ENCODE measurements around the gene COTL1. TPM values are rescaled to one million over a fixed set of nuclear protein-coding genes. Genes with fewer than 3 reads are reported as not detected.

COTL1 gene
- total and polyA plus RNA-seq, 5 experiments from 2014 or later = 99.1 to 512 (median 341) TPM

- Mint-ChIP-seq H3K36me3 (no peaks in the 10 kb centered on the region), H3K4me3 (peak overlapping the region in 1 of 10 donors; percentile 6), H3K4me1 (peaks cover 28 to 47% (median 40%) of the 10 kb centered on the region in 4 donors), H3K9me3 (no peaks in the 10 kb centered on the region), H3K27me3 (no peaks in the 10 kb centered on the region), H3K27ac (peak overlapping the region in 9 of 10 donors; percentile 4 to 82 (median 49))
- POLR2A ChIA-PET = interaction anchor here (0.7 to 3.6 kb wide), 6 partner anchors 31 to 61 kb away, joined by 3 to 12 read pairs (median 5); no protein-coding TSS in a partner anchor
- ATAC-seq (peak in 1 of 2 donors; percentile 21), DNase-seq (peak in 3 of 10 donors; percentile 18 to 44 (median 32))
These were observed 62.3 kb downstream of the COTL1 start for GRCh38 chr16:84555418-84556196.

GRCh38 chr16:84554627-84555328 is 63.1 kb downstream of the COTL1 start:
- peak overlapping the region in 6 of 10 donors; percentile 18 to 99 (median 78) for H3K4me3 Mint-ChIP-seq

DNA sequence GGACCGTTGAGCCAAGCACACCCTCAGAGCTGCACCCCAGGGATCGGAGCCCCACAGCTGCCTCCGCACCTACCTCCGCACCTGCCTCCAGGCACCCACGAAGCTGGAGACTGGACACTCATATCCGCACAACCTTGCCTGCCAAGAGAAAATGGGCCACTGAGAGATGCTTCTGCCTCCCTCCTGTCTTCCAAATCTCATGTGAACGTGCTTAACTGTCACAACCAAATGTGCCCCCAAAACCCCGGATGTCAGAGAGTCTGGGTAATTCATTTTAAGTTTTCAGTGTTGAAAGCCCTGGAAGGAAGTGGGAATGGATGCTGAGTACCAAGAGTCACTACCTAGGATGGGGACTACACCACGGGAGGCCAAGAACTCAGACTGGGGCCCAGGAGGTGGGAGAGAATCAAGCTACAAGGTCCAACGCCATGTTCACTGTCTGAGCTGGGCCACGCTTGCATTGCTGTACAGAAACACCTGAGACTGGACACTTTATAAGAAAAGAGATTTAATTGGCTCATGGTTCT is 63.9 kb downstream of the COTL1 start:
- DNase-seq (peak in 9 of 10 donors; percentile 29 to 85 (median 74)), ATAC-seq (peak; percentile 59 to 82)
- Mint-ChIP-seq H3K36me3 (peaks cover 0 to 1% (median 0%) of the 10 kb centered on the region in 3 donors), H3K9me3 (no peaks in the 10 kb centered on the region), H3K27ac (peak overlapping the region; percentile 85 to 98 (median 94)), H3K4me1 (peaks cover 41 to 60% (median 57%) of the 10 kb centered on the region in 4 donors), H3K4me3 (peak overlapping the region; percentile 82 to 99 (median 90)), H3K27me3 (no peaks in the 10 kb centered on the region)
- POLR2A ChIA-PET = interaction anchor here (0.7 to 3.6 kb wide), 14 partner anchors 10 to 62 kb away, joined by 3 to 16 read pairs (median 4); no protein-coding TSS in a partner anchor

More at GRCh38 chr16:84554627-84555328, 63.1 kb downstream of the COTL1 start:
- H3K36me3 Mint-ChIP-seq = no peaks in the 10 kb centered on the region
- no peaks in the 10 kb centered on the region for H3K9me3 Mint-ChIP-seq
- DNase-seq (no peak), ATAC-seq (no peak)
- H3K27ac Mint-ChIP-seq = peak overlapping the region in 9 of 10 donors; percentile 79 to 98 (median 93)
- H3K27me3 Mint-ChIP-seq = no peaks in the 10 kb centered on the region
- H3K4me1 Mint-ChIP-seq = peaks cover 34 to 52% (median 48%) of the 10 kb centered on the region in 4 donors
- POLR2A ChIA-PET = interaction anchor here (0.6 to 3.6 kb wide), 15 partner anchors 9 to 62 kb away, joined by 3 to 16 read pairs (median 5); no protein-coding TSS in a partner anchor

GRCh38 chr16:84552135-84552534 is 65.7 kb downstream of the COTL1 start:
- peak overlapping the region; percentile 82 to 99 (median 90) for H3K4me3 Mint-ChIP-seq
- DNase-seq = peak in 1 of 10 donors; percentile 16

GRCh38 chr16:84550096-84550495 is 67.8 kb downstream of the COTL1 start:
- Mint-ChIP-seq H3K4me1 (peaks cover 48 to 74% (median 67%) of the 10 kb centered on the region in 4 donors), H3K27me3 (peaks cover 0 to 2% (median 0%) of the 10 kb centered on the region in 5 donors), H3K9me3 (no peaks in the 10 kb centered on the region), H3K27ac (peak overlapping the region; percentile 75 to 100 (median 98)), H3K4me3 (peak overlapping the region; percentile 26 to 93 (median 82)), H3K36me3 (peaks cover 0 to 8% (median 2%) of the 10 kb centered on the region in 3 donors)
- no peak for ATAC-seq
- POLR2A ChIA-PET = interaction anchor here (0.5 to 2.6 kb wide), 10 partner anchors 10 to 68 kb away, joined by 3 to 26 read pairs (median 7); partner anchors contain the start of gene COTL1
- no peak for DNase-seq

More at GRCh38 chr16:84552135-84552534, 65.7 kb downstream of the COTL1 start:
- ATAC-seq = no peak
- no peaks in the 10 kb centered on the region for H3K9me3 Mint-ChIP-seq
- POLR2A ChIA-PET = interaction anchor here (0.6 to 3.6 kb wide), 15 partner anchors 9 to 96 kb away, joined by 3 to 16 read pairs (median 5); partner anchors contain the start of genes COTL1 and KLHL36
- peak overlapping the region; percentile 85 to 98 (median 94) for H3K27ac Mint-ChIP-seq
- peaks cover 42 to 70% (median 65%) of the 10 kb centered on the region in 4 donors for H3K4me1 Mint-ChIP-seq
- no peaks in the 10 kb centered on the region for H3K27me3 Mint-ChIP-seq
- peaks cover 0 to 2% (median under 1%) of the 10 kb centered on the region in 3 donors for H3K36me3 Mint-ChIP-seq

DNA sequence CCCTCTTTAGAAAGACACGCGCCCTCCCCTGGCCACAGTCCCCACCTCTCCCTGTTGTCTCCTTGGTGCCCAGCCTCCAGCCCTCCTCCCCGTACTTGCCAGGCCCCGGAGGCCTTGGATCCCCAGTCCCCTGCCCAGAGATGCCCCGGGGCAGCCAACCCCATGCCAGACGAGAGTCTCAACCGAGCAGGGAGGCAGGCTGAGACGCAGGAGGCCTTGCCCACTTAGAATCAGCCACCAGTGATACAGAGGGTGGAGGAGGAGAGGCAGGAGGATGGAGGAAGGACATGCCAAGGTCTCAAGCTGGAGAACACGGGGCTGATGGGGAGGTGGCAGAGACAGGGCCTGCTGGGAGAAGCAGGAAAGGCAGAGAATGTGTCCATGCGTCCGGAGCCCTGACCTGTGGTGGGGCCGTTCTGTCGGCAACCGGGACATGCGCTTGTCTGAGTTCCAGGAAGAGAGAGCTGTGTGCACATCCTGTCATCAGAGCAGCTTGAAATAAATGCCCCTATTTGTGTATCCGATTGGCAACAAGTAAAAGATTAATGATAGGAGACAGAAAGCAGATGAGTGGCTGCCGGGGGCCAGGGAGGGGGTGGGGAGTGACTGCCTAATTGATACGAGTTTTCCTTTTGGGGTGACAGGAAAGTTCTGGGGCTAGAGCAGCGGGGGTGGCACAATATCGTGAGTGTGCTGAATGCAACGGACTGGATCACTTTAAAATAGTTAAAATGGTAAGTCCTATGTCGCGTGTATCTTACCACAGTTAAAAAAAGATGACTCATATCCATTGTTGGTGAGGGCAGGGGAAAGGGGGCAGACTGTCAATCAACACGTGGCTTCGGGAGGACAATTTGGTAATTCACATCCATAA is 68.7 kb downstream of the COTL1 start:
- POLR2A ChIA-PET = interaction anchor here (0.6 to 2.6 kb wide), 18 partner anchors 9 to 362 kb away, joined by 3 to 26 read pairs (median 6); partner anchors contain the start of genes COTL1 and TAF1C
- peak overlapping the region; percentile 85 to 94 (median 91) for H3K4me3 Mint-ChIP-seq
- H3K27me3 Mint-ChIP-seq = peaks cover 0 to 2% (median 0%) of the 10 kb centered on the region in 5 donors
- DNase-seq (peak in 7 of 10 donors; percentile 10 to 63 (median 41)), ATAC-seq (peak; percentile 51 to 59)
- peak overlapping the region; percentile 95 to 100 (median 98) for H3K27ac Mint-ChIP-seq
- peaks cover 0 to 8% (median 2%) of the 10 kb centered on the region in 3 donors for H3K36me3 Mint-ChIP-seq
- no peaks in the 10 kb centered on the region for H3K9me3 Mint-ChIP-seq
- peaks cover 49 to 74% (median 67%) of the 10 kb centered on the region in 4 donors for H3K4me1 Mint-ChIP-seq

DNA sequence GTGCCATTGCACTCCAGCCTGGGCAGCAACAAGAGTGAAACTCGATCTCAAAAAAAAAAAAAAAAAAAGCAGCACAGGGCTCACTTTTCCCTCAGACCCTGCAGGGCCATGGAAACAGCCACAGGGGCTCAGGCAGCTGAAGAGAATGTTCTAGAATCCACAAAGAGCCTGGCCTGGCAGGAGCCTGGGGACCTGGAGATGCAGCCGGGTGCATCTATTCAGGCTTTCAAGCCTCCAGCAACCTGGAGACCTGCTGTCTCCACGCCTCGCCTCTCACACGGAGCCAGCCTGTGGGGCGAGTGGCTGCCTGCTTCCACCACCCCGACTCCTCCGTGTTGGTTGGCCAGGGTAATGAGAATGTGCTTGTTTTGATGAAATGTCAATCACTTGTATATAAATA is 69.4 kb downstream of the COTL1 start:
- ATAC-seq = peak in 1 of 2 donors; percentile 8
- H3K27ac Mint-ChIP-seq = peak overlapping the region in 9 of 10 donors; percentile 95 to 100 (median 98)
- no peaks in the 10 kb centered on the region for H3K9me3 Mint-ChIP-seq
- H3K4me3 Mint-ChIP-seq = peak overlapping the region in 8 of 10 donors; percentile 85 to 94 (median 92)
- H3K36me3 Mint-ChIP-seq = peaks cover 0 to 8% (median 2%) of the 10 kb centered on the region in 3 donors
- no peak for DNase-seq
- H3K4me1 Mint-ChIP-seq = peaks cover 45 to 72% (median 63%) of the 10 kb centered on the region in 4 donors
- peaks cover 0 to 2% (median 0%) of the 10 kb centered on the region in 5 donors for H3K27me3 Mint-ChIP-seq
- POLR2A ChIA-PET = interaction anchor here (0.7 to 2.6 kb wide), 16 partner anchors 9 to 362 kb away, joined by 3 to 26 read pairs (median 6); partner anchors contain the start of genes COTL1 and TAF1C

DNA sequence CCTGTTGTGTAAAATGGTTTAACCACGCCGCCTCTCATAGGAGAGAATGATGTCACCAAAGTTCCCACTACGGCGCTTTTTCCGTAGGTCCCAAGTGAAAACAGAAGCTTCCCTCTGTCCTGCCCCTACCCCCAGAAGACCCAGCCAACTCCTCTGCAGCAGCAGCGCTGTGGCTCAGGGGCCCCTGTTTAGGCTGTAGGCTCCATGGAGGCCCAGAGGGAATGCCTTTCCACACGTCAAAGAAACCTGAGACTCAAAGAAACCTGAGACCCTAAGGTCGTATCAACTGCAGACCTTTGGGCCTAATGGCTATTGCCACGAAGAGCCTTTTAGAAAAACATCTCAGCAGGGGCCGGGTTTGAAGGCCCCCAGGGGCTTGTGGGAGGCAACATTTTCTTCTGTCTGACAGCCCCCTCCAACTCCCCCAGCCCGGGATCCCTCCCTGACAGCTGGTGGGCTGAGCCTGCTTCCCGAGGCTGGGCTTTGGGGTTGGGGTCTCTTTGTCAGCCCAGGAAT is 70.3 kb downstream of the COTL1 start:
- POLR2A ChIA-PET = interaction anchor here (0.7 to 1.2 kb wide), 4 partner anchors 33 to 66 kb away, joined by 3 to 5 read pairs (median 4); no protein-coding TSS in a partner anchor
- peaks cover 0 to 2% (median 0%) of the 10 kb centered on the region in 5 donors for H3K27me3 Mint-ChIP-seq
- H3K9me3 Mint-ChIP-seq = no peaks in the 10 kb centered on the region

GRCh38 chr16:84546669-84547545 is 71.0 kb downstream of the COTL1 start:
- H3K36me3 Mint-ChIP-seq = peaks cover 0 to 8% (median 2%) of the 10 kb centered on the region in 3 donors
- POLR2A ChIA-PET = interaction anchor here (0.7 to 0.9 kb wide), 3 partner anchors 32 to 64 kb away, joined by 3 to 4 read pairs (median 4); no protein-coding TSS in a partner anchor
- H3K27ac Mint-ChIP-seq = peak overlapping the region; percentile 63 to 98 (median 84)
- H3K4me3 Mint-ChIP-seq = peak overlapping the region in 6 of 10 donors; percentile 6 to 65 (median 36)
- H3K27me3 Mint-ChIP-seq = peaks cover 0 to 2% (median 0%) of the 10 kb centered on the region in 5 donors
- ATAC-seq = no peak
- DNase-seq = no peak
- peaks cover 35 to 65% (median 51%) of the 10 kb centered on the region in 4 donors for H3K4me1 Mint-ChIP-seq
- H3K9me3 Mint-ChIP-seq = no peaks in the 10 kb centered on the region

More for the DNA sequence above, 70.3 kb downstream of the COTL1 start:
- H3K36me3 Mint-ChIP-seq = peaks cover 0 to 8% (median 2%) of the 10 kb centered on the region in 3 donors
- ATAC-seq (no peak), DNase-seq (no peak)
- peak overlapping the region in 6 of 10 donors; percentile 43 to 98 (median 78) for H3K27ac Mint-ChIP-seq
- H3K4me1 Mint-ChIP-seq = peaks cover 41 to 69% (median 57%) of the 10 kb centered on the region in 4 donors
- peak overlapping the region in 2 of 10 donors; percentile 29 to 49 for H3K4me3 Mint-ChIP-seq
